Keratinocyte (primary cell): ENCODE measurements around the gene MC5R. TPM values are rescaled to one million over a fixed set of nuclear protein-coding genes. Genes with fewer than 3 reads are reported as not detected.

Source experiments
- DNase-seq: peaks from one replicate; pipeline ENCODE4 v3.0.0-alpha.2; 2011; ENCODE audit warnings: low read depth, missing footprints, low spot score
- FAIRE-seq: peaks from 2 replicates; lab custom pipeline; 2011; peaks lifted over from hg19 to GRCh38; lab: Jason Lieb, UNC
- H2AFZ ChIP-seq: 2 replicates; pipeline ENCODE4 v1.6.0; 2012; ENCODE audit warnings: low read length, control low read depth, inconsistent platforms; ENCODE audit not compliant: control insufficient read depth
- H3K27ac ChIP-seq: 2 replicates; pipeline ENCODE4 v1.5.1; 2011; ENCODE audit warnings: low read length; ENCODE audit not compliant: control insufficient read depth, insufficient read depth
- H3K27me3 ChIP-seq: 3 replicates; pipeline ENCODE4 v1.6.0; 2011; ENCODE audit warnings: low read length; ENCODE audit not compliant: control insufficient read depth, insufficient read depth; ENCODE audit errors: extremely low read depth
- H3K36me3 ChIP-seq, 2 experiments: 2 replicates in 1 of 2; 3 replicates in 1 of 2; pipeline ENCODE4 v1.5.1; 2011; ENCODE audit warnings: low read length in 2 of 2, mild to moderate bottlenecking in 1 of 2; ENCODE audit not compliant: control insufficient read depth in 2 of 2, insufficient read depth in 2 of 2; ENCODE audit errors: extremely low read depth in 1 of 2
- H3K4me1 ChIP-seq: 3 replicates; pipeline ENCODE4 v1.5.1; 2011; ENCODE audit warnings: low read length; ENCODE audit not compliant: control insufficient read depth, insufficient read depth; ENCODE audit errors: extremely low read depth
- H3K4me2 ChIP-seq: 3 replicates; pipeline ENCODE4 v1.6.0; 2011; ENCODE audit warnings: low read depth, low read length; ENCODE audit not compliant: control insufficient read depth, insufficient read depth; ENCODE audit errors: extremely low read depth
- H3K4me3 ChIP-seq, 3 experiments: fragments of 200-600 bp in 1 of 3; sonication (generic) in 1 of 3; 2 replicates in 2 of 3; 3 replicates in 1 of 3; pipeline ENCODE4 v1.5.1; 2011 to 2016; ENCODE audit warnings: low read length in 3 of 3, mild to moderate bottlenecking in 3 of 3, control low read depth in 2 of 3, inconsistent platforms in 1 of 3, low read depth in 1 of 3, mixed read lengths in 1 of 3, mixed run types in 1 of 3, moderate library complexity in 1 of 3; ENCODE audit not compliant: control insufficient read depth in 2 of 3, insufficient read depth in 2 of 3; ENCODE audit errors: extremely low read depth in 1 of 3
- H3K79me2 ChIP-seq: 2 replicates; pipeline ENCODE4 v1.6.0; 2012; ENCODE audit warnings: low read length; ENCODE audit not compliant: control insufficient read depth, insufficient read depth
- H3K9ac ChIP-seq: 3 replicates; pipeline ENCODE4 v1.6.0; 2011; ENCODE audit warnings: low read length; ENCODE audit not compliant: control insufficient read depth, insufficient read depth; ENCODE audit errors: extremely low read depth
- H3K9me1 ChIP-seq: 3 replicates; pipeline ENCODE4 v1.6.0; 2011; ENCODE audit warnings: low read length; ENCODE audit not compliant: control insufficient read depth, insufficient read depth; ENCODE audit errors: extremely low read depth
- H3K9me3 ChIP-seq: 2 replicates; pipeline ENCODE4 v1.5.1; 2012; ENCODE audit warnings: low read depth, low read length; ENCODE audit not compliant: control insufficient read depth
- H4K20me1 ChIP-seq: 3 replicates; pipeline ENCODE4 v1.6.0; 2011; ENCODE audit warnings: low read length; ENCODE audit not compliant: control insufficient read depth, insufficient read depth; ENCODE audit errors: extremely low read depth
- CTCF ChIP-seq, 3 experiments: IDR thresholded peaks in 1 of 3; conservative IDR thresholded peaks in 1 of 3; optimal IDR thresholded peaks in 1 of 3; 2 replicates in 2 of 3; 3 replicates in 1 of 3; pipeline versions ENCODE3 to v1.5.1; 2011; ENCODE audit warnings: low read length in 3 of 3, mild to moderate bottlenecking in 3 of 3, moderate library complexity in 2 of 3, control low read depth in 1 of 3, inconsistent platforms in 1 of 3; ENCODE audit not compliant: insufficient read depth in 2 of 3; ENCODE audit errors: extremely low read depth in 1 of 3
- EZH2 ChIP-seq: IDR thresholded peaks from one replicate; pipeline ENCODE4 v1.6.1; 2012; ENCODE audit warnings: inconsistent platforms, mild to moderate bottlenecking, low read length, moderate library complexity
- dilution Hi-C: fragments of 300-500 bp; cut with MboI; formaldehyde crosslinking; loops from one replicate; pipeline ENCODE4 v1.7.0; 2020; ENCODE audit warnings: low sequenced_read_pairs; ENCODE audit not compliant: extremely low pct_ligation_motif_present
- polyA plus RNA-seq, 5 experiments: library from polyadenylated mRNA; depleted of rRNA in 3 of 5; stranded (reverse) in 3 of 5; stranded (forward) in 1 of 5; unstranded in 1 of 5; fragments of >200 nt; gene quantifications; 1 replicate in 1 of 5; 2 replicates in 3 of 5; 3 replicates in 1 of 5; pipeline versions ENCODE4 v1.2.1 to v1.2.3, GENCODE V29; 2011 to 2012; ENCODE audit warnings: missing spikeins in 2 of 5, low read depth in 1 of 5, low replicate concordance in 1 of 5

Gene MC5R
- polyA plus RNA-seq, 1 donor (not counting 4 experiments of a cell fraction or from before 2014, with no cell fraction given), result not detected

GRCh38 chr18:13808294-13809042 lies 15.5 kb upstream of the MC5R start:
- no peak for FAIRE-seq

GRCh38 chr18:13809043-13809430 lies 14.9 kb upstream of the MC5R start:
- TF ChIP-seq EZH2 (no peak), CTCF (optimal IDR thresholded peaks at IDR 0.05 in 1 of 3, IDR thresholded peaks at IDR 0.05 in 1 of 3, conservative IDR thresholded peaks at IDR 0.05 in 1 of 3; ENCODE audit: extremely low read depth in 1 of 3, insufficient read depth in 2 of 3, low read length in 3 of 3) (no peak)
- no peak for DNase-seq
- Histone ChIP-seq H3K4me3 (no peak overlapping the region), H2AFZ (no peak overlapping the region), H3K9ac (no peak overlapping the region), H3K27me3 (peaks cover 3% of the 10 kb centered on the region), H3K4me1 (peaks cover 26% of the 10 kb centered on the region), H3K9me1 (no peaks in the 10 kb centered on the region), H4K20me1 (no peaks in the 10 kb centered on the region), H3K27ac (no peak overlapping the region), H3K79me2 (no peaks in the 10 kb centered on the region), H3K36me3 (no peaks in the 10 kb centered on the region), H3K4me2 (no peak overlapping the region), H3K9me3 (no peaks in the 10 kb centered on the region)
- no peak for FAIRE-seq
- dilution Hi-C loops, result no loop called here

More at GRCh38 chr18:13808294-13809042, 15.5 kb upstream of the MC5R start:
- Histone ChIP-seq H4K20me1 (no peaks in the 10 kb centered on the region), H2AFZ (no peak overlapping the region), H3K27me3 (peaks cover 3% of the 10 kb centered on the region), H3K79me2 (no peaks in the 10 kb centered on the region), H3K9me3 (no peaks in the 10 kb centered on the region), H3K4me1 (peaks cover 26% of the 10 kb centered on the region), H3K36me3 (no peaks in the 10 kb centered on the region), H3K9me1 (no peaks in the 10 kb centered on the region), H3K27ac (no peak overlapping the region), H3K4me2 (no peak overlapping the region), H3K9ac (no peak overlapping the region), H3K4me3 (no peak overlapping the region)
- DNase-seq, result no peak
- dilution Hi-C loops, result no loop called here
- TF ChIP-seq EZH2 (no peak), CTCF (optimal IDR thresholded peaks at IDR 0.05 in 1 of 3, IDR thresholded peaks at IDR 0.05 in 1 of 3, conservative IDR thresholded peaks at IDR 0.05 in 1 of 3; ENCODE audit: extremely low read depth in 1 of 3, insufficient read depth in 2 of 3, low read length in 3 of 3) (no peak)
